ENCODE results near the gene PASD1. TPM values are rescaled to one million over a fixed set of nuclear protein-coding genes. Genes with fewer than 3 reads are reported as not detected.
A peak's percentile ranks its signal among the peaks of the same experiment; 100 is the strongest.
"Not testable (repeated sequence)": the region's sequence is repeated elsewhere in the genome, so short reads cannot be mapped to it uniquely, and the experiment has no call there.

PASD1 gene
- total and polyA plus RNA-seq, 4 donors: 0.08 to 0.10 TPM; not detected in 2

DNA sequence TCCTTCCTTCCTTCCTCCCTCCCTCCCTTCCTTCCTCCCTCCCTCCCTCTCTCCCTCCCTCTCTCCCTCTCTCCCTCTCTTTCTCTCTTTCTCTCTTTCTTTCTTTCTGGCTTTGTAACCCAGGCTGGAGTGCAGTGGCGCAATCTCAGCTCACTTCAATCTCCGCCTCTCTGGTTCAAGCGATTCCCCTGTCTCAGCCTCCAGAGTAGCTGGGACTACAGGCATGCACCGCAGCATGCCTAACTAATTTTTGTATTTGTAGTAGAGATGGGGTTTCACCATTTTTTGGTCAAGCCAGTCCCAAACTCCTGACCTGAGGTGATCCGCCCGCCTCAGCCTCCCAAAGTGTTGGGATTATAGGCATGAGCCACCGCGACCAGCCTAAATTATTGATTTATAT is 133.6 kb downstream of the PASD1 start:
- not testable (repeated sequence) for H3K9me3 ChIP-seq (ENCODE audit: control insufficient read depth, insufficient read depth, low read length); H3K27me3 ChIP-seq (ENCODE audit: control insufficient read depth, insufficient read depth, low read length); H3K27ac ChIP-seq (ENCODE audit: low read depth, low read length); DNase-seq (ENCODE audit: low read depth in 4 of 6, low spot score in 6 of 6); H3K4me3 ChIP-seq (ENCODE audit: low read depth, low read length)
- WGBS (ENCODE audit: insufficient coverage): no CpG with 5 or more reads among the region's 8 CpGs
- Histone ChIP-seq H3K36me3 (ENCODE audit: control insufficient read depth, insufficient read depth, low read length) (peaks cover 12% of the 10 kb centered on the region), H3K4me1 (ENCODE audit: control insufficient read depth, insufficient read depth, low read length) (peaks cover 19% of the 10 kb centered on the region)

DNA sequence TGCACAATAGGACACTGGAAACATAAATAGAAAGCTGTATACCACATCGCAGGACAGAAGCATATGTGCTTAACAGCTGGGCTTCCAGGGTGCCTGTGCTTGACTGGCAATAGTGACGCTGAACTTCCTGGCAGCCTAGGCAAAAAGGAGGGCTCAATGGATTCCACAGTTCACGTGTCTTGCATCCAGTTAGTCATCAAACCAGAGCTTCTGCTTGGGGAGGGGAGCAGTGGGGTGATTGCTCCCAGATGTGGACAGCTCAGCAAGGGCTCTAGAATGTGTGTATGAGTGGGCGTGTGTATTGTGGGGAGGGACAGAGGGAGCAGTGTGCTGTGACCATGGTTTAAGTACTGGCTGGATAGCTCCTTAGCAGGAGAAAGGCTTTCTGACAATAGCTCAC is 134.0 kb downstream of the PASD1 start:
- no peaks in the 10 kb centered on the region for H3K9me3 ChIP-seq (ENCODE audit: control insufficient read depth, insufficient read depth, low read length)
- H3K4me3 ChIP-seq (ENCODE audit: low read depth, low read length): no peak overlapping the region
- no peak overlapping the region for H3K27ac ChIP-seq (ENCODE audit: low read depth, low read length)
- no peaks in the 10 kb centered on the region for H3K27me3 ChIP-seq (ENCODE audit: control insufficient read depth, insufficient read depth, low read length)
- peak in 1 of 6 donors; percentile 17 for DNase-seq (ENCODE audit: low read depth in 4 of 6, low spot score in 6 of 6)
- H3K4me1 ChIP-seq (ENCODE audit: control insufficient read depth, insufficient read depth, low read length): peaks cover 19% of the 10 kb centered on the region
- WGBS (ENCODE audit: insufficient coverage): 68% methylated on average over 4 of the region's 4 CpGs
- peaks cover 12% of the 10 kb centered on the region for H3K36me3 ChIP-seq (ENCODE audit: control insufficient read depth, insufficient read depth, low read length)

DNA sequence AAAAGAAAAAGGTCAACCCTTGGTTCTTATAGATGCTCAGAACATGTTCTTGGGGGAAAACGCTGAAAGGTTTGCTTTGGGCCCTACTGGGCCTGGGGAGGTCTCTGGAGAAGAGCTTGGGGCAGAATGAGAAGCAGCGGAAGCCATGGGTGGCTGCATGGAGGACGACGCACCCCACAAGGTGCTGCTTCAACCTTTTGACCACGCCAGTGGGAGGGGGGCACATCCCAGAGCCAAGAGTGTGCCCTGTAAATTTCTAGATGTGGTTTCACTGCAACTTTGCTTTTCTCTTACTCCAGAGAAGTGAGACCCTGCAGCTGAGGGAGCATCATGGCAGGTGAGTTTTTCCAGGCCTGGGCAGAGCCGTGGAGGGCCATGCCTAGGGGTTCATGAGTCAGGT is 135.0 kb downstream of the PASD1 start:
- H3K4me3 ChIP-seq (ENCODE audit: low read depth, low read length): no peak overlapping the region
- H3K36me3 ChIP-seq (ENCODE audit: control insufficient read depth, insufficient read depth, low read length): peaks cover 12% of the 10 kb centered on the region
- no peak overlapping the region for H3K27ac ChIP-seq (ENCODE audit: low read depth, low read length)
- no peaks in the 10 kb centered on the region for H3K27me3 ChIP-seq (ENCODE audit: control insufficient read depth, insufficient read depth, low read length)
- WGBS (ENCODE audit: insufficient coverage): 72% methylated on average over 6 of the region's 6 CpGs
- no peaks in the 10 kb centered on the region for H3K9me3 ChIP-seq (ENCODE audit: control insufficient read depth, insufficient read depth, low read length)
- no peak for DNase-seq (ENCODE audit: low read depth in 4 of 6, low spot score in 6 of 6)
- peaks cover 24% of the 10 kb centered on the region for H3K4me1 ChIP-seq (ENCODE audit: control insufficient read depth, insufficient read depth, low read length)

DNA sequence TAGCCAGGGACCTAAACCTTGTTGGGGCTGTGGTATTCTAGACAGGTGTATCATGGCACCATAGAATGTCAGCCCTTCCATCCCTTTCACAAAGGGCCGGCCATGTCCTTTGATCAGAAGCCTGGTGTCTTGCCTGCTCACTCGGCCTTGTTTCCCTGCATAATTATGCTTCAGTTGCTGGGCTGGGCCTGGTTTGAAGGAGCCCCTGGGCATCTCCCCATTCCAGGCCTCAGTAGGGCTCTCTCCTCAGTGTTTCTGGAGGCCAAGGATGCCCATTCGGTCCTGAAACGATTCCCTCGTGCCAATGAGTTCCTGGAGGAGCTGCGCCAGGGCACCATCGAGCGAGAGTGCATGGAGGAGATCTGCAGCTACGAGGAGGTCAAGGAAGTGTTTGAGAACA is 136.3 kb downstream of the PASD1 start:
- Histone ChIP-seq H3K36me3 (ENCODE audit: control insufficient read depth, insufficient read depth, low read length) (peaks cover 12% of the 10 kb centered on the region), H3K9me3 (ENCODE audit: control insufficient read depth, insufficient read depth, low read length) (no peaks in the 10 kb centered on the region), H3K4me1 (ENCODE audit: control insufficient read depth, insufficient read depth, low read length) (peaks cover 17% of the 10 kb centered on the region), H3K27me3 (ENCODE audit: control insufficient read depth, insufficient read depth, low read length) (no peaks in the 10 kb centered on the region), H3K27ac (ENCODE audit: low read depth, low read length) (no peak overlapping the region), H3K4me3 (ENCODE audit: low read depth, low read length) (no peak overlapping the region)
- WGBS (ENCODE audit: insufficient coverage): 89% methylated on average over 9 of the region's 9 CpGs
- no peak for DNase-seq (ENCODE audit: low read depth in 4 of 6, low spot score in 6 of 6)

DNA sequence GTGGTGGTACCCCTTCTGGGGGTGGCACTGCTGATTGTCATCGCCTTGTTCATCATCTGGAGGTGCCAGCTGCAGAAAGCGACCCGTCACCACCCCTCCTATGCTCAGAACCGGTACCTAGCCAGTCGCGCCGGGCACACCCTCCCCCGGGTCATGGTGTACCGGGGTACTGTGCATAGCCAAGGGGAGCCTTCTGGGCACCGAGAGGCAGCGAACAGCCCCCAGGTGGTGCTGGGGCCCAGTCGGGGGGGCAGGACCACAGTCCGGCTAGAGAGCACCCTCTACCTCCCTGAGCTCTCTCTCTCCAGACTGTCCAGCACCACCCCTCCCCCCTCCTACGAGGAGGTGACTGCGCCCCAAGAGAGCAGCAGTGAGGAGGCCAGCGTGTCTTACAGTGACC is 137.1 kb downstream of the PASD1 start:
- Histone ChIP-seq H3K4me1 (ENCODE audit: control insufficient read depth, insufficient read depth, low read length) (peaks cover 14% of the 10 kb centered on the region), H3K4me3 (ENCODE audit: low read depth, low read length) (no peak overlapping the region), H3K9me3 (ENCODE audit: control insufficient read depth, insufficient read depth, low read length) (no peaks in the 10 kb centered on the region), H3K36me3 (ENCODE audit: control insufficient read depth, insufficient read depth, low read length) (peaks cover 12% of the 10 kb centered on the region), H3K27ac (ENCODE audit: low read depth, low read length) (no peak overlapping the region), H3K27me3 (ENCODE audit: control insufficient read depth, insufficient read depth, low read length) (no peaks in the 10 kb centered on the region)
- no peak for DNase-seq (ENCODE audit: low read depth in 4 of 6, low spot score in 6 of 6)
- WGBS (ENCODE audit: insufficient coverage): 82% methylated on average over 16 of the region's 16 CpGs

DNA sequence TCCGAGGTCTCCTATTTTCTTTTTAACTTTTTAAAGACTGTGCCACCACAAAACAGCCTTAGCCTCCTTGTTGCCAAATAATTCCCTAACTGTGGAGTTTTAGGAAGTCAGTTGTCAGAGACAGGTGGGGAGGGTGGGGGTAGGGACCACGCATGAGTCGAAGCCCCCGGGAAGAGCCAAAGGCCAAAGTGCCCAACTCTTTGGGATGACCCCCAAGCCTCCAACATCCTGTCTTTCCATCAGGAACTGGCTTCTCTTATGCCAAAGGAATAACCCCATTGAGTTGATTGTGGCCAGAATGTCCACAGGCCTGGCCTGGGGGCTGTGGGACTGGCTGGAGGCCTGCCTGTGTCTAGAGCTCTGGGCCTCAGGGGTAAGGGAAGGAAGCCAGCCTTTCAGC is 137.6 kb downstream of the PASD1 start:
- no peaks in the 10 kb centered on the region for H3K27me3 ChIP-seq (ENCODE audit: control insufficient read depth, insufficient read depth, low read length)
- DNase-seq (ENCODE audit: low read depth in 4 of 6, low spot score in 6 of 6): no peak
- no peak overlapping the region for H3K4me3 ChIP-seq (ENCODE audit: low read depth, low read length)
- peaks cover 12% of the 10 kb centered on the region for H3K36me3 ChIP-seq (ENCODE audit: control insufficient read depth, insufficient read depth, low read length)
- no CpG with 5 or more reads among the region's 4 CpGs for WGBS (ENCODE audit: insufficient coverage)
- H3K27ac ChIP-seq (ENCODE audit: low read depth, low read length): no peak overlapping the region
- H3K9me3 ChIP-seq (ENCODE audit: control insufficient read depth, insufficient read depth, low read length): no peaks in the 10 kb centered on the region
- H3K4me1 ChIP-seq (ENCODE audit: control insufficient read depth, insufficient read depth, low read length): peaks cover 9% of the 10 kb centered on the region

DNA sequence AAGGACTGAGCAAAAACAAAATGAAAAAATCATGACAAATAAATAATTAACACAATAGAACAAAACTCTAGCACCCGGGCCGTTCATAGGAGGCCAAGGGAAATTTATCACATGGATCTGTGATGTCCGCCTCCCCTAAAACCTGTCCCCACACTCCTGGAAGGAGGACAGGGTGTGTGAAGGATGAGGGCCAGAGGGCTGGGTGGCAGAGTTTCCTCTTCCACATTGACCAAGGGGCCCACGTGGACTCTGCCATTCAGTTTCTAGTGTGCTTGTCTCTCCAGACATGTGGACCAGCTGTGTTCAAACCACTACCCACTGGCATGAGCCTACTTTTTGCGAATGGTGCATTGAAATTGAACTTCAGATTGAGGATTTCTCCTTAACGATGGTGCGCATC is 138.1 kb downstream of the PASD1 start:
- DNase-seq (ENCODE audit: low read depth in 4 of 6, low spot score in 6 of 6): no peak
- H3K4me3 ChIP-seq (ENCODE audit: low read depth, low read length): no peak overlapping the region
- H3K27me3 ChIP-seq (ENCODE audit: control insufficient read depth, insufficient read depth, low read length): no peaks in the 10 kb centered on the region
- H3K9me3 ChIP-seq (ENCODE audit: control insufficient read depth, insufficient read depth, low read length): no peaks in the 10 kb centered on the region
- peaks cover 12% of the 10 kb centered on the region for H3K36me3 ChIP-seq (ENCODE audit: control insufficient read depth, insufficient read depth, low read length)
- WGBS (ENCODE audit: insufficient coverage): 67% methylated on average over 3 of the region's 7 CpGs
- no peak overlapping the region for H3K27ac ChIP-seq (ENCODE audit: low read depth, low read length)
- peaks cover 8% of the 10 kb centered on the region for H3K4me1 ChIP-seq (ENCODE audit: control insufficient read depth, insufficient read depth, low read length)

DNA sequence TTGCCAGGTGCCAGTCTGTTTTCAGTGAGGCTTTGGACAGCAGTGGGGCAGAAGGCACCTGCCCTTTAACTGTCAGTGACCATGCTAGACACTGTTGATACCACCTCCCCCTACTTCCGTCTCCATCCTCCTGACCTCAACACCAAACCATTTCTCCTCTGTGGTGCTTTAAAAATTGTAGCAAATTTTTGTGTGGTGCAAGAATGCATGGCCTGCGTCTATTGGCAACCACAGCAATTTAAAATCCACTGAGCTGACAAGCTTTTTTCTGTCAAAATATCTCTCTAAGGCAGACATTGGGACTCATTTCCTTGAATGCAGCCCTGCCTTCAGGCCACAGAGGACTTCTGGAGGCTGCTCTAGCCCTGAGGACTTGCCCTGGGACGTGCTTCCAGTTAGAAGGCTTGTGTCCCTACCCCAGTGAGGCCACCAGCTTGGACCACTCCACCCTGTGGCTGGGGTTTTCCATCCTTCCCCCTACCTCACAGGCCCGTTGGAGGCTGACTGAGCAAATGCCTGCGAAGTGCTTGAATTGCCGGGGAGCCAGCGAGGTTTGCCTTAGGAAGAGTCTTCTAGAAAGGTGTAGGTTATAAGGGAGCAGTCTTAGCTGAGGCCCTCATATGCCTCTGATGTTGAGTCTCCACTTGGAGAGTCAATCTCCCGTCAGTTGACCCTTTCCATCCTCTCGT is 138.7 kb downstream of the PASD1 start:
- Histone ChIP-seq H3K4me1 (ENCODE audit: control insufficient read depth, insufficient read depth, low read length) (peaks cover 8% of the 10 kb centered on the region), H3K4me3 (ENCODE audit: low read depth, low read length) (no peak overlapping the region), H3K9me3 (ENCODE audit: control insufficient read depth, insufficient read depth, low read length) (no peaks in the 10 kb centered on the region), H3K27me3 (ENCODE audit: control insufficient read depth, insufficient read depth, low read length) (no peaks in the 10 kb centered on the region), H3K36me3 (ENCODE audit: control insufficient read depth, insufficient read depth, low read length) (peaks cover 12% of the 10 kb centered on the region), H3K27ac (ENCODE audit: low read depth, low read length) (no peak overlapping the region)
- WGBS (ENCODE audit: insufficient coverage): 59% methylated on average over 3 of the region's 9 CpGs
- no peak for DNase-seq (ENCODE audit: low read depth in 4 of 6, low spot score in 6 of 6)

DNA sequence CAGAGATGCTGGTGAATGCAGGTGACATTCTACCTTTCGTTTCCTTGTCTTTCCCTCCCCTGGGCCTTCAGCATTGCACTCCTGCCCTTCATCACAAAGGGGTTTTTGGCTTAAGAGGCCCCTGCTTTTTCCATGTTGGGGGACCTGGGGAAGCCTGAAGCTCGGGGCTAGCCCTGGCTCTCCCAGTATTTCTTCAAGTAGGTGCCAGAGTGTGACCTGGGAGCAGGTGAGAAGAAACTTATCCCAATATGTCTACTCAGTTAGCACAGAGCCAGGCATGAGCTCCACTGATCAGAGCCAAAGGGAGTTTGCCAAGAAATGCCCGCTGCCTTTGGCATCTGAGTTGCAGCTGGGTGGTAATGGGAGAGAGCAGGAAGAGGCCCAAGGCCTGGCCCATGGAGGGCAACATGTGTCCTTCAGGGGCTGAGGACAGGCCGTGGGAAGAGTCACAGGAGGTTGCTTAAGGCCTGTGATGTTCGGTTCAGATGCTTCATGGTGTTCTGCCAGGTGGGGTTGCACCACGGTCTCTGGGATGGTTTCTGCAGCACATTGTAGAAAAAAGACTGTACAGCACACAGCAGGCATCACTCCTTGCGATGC is 139.4 kb downstream of the PASD1 start:
- Histone ChIP-seq H3K27ac (ENCODE audit: low read depth, low read length) (no peak overlapping the region), H3K27me3 (ENCODE audit: control insufficient read depth, insufficient read depth, low read length) (no peaks in the 10 kb centered on the region), H3K9me3 (ENCODE audit: control insufficient read depth, insufficient read depth, low read length) (no peaks in the 10 kb centered on the region), H3K36me3 (ENCODE audit: control insufficient read depth, insufficient read depth, low read length) (peaks cover 12% of the 10 kb centered on the region), H3K4me3 (ENCODE audit: low read depth, low read length) (no peak overlapping the region), H3K4me1 (ENCODE audit: control insufficient read depth, insufficient read depth, low read length) (peaks cover 5% of the 10 kb centered on the region)
- 48% methylated on average over 6 of the region's 7 CpGs for WGBS (ENCODE audit: insufficient coverage)
- no peak for DNase-seq (ENCODE audit: low read depth in 4 of 6, low spot score in 6 of 6)

DNA sequence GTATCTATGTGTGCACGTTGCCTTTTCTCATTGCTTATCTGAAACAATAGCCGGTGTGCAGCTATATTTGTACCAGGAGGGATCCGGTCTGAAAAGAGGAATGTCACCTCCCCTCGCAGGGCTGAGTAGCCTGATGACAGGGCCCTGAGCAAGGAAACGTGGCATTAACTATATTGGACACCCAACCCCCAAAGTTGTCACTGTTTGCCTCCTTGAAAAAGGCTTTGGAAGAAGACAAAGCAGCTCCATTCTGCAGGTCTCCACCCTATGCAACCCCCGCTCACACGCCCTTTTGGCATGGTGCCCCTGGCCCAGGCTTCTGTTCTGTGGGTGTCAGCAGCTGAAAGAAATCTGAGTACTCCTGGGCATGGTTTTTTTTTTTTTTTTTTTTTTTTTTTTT is 140.0 kb downstream of the PASD1 start:
- Histone ChIP-seq H3K4me3 (ENCODE audit: low read depth, low read length) (no peak overlapping the region), H3K4me1 (ENCODE audit: control insufficient read depth, insufficient read depth, low read length) (peaks cover 5% of the 10 kb centered on the region), H3K27me3 (ENCODE audit: control insufficient read depth, insufficient read depth, low read length) (no peaks in the 10 kb centered on the region), H3K36me3 (ENCODE audit: control insufficient read depth, insufficient read depth, low read length) (peaks cover 12% of the 10 kb centered on the region), H3K9me3 (ENCODE audit: control insufficient read depth, insufficient read depth, low read length) (no peaks in the 10 kb centered on the region), H3K27ac (ENCODE audit: low read depth, low read length) (no peak overlapping the region)
- WGBS (ENCODE audit: insufficient coverage): 34% methylated on average over 4 of the region's 7 CpGs
- peak in 2 of 6 donors; percentile 49 to 60 for DNase-seq (ENCODE audit: low read depth in 4 of 6, low spot score in 6 of 6)

Measured in spinal cord (tissue), 10 donors.